Naive thymus-derived CD4-positive, alpha-beta T cell (primary cell): ENCODE data around the gene ALDH3A1. TPM values are rescaled to one million over a fixed set of nuclear protein-coding genes. Genes with fewer than 3 reads are reported as not detected.
A peak's percentile ranks its signal among the peaks of the same experiment; 100 is the strongest.

Experiments
- ATAC-seq: fragments of 150-1000 bp; cut with Tn5 transposase; 2 replicates; pipeline ENCODE4 v1.10.0; 2021; ENCODE audit warnings: mild to moderate bottlenecking, moderate library complexity
- CTCF ChIA-PET: fragments of 350-600 bp; sonication (Branson Sonifier 250); formaldehyde crosslinking; loops from one replicate; lab custom pipeline; 2021; ENCODE audit warnings: antibody characterized with exemption; lab: Charles Lee
- POLR2A ChIA-PET: fragments of 350-600 bp; sonication (Branson Sonifier 250); formaldehyde crosslinking; loops from one replicate; lab custom pipeline; 2021; ENCODE audit warnings: antibody characterized with exemption, inconsistent platforms; lab: Charles Lee
- DNase-seq, 9 donors: peaks; one replicate each; pipeline versions ENCODE4 v3.0.0 to v3.0.0-alpha.2; 2020 to 2022; ENCODE audit warnings: mixed read lengths in 1 of 9
- H3K27ac ChIP-seq: one replicate; pipeline ENCODE4 v1.7.0; 2013; ENCODE audit warnings: mild to moderate bottlenecking, low read depth, low read length, moderate library complexity
- H3K27me3 ChIP-seq, 2 donors: one replicate each; pipeline ENCODE4 v1.7.0; 2013; ENCODE audit warnings: low read length in 2 of 2, mild to moderate bottlenecking in 2 of 2, moderate library complexity in 2 of 2; ENCODE audit not compliant: control insufficient read depth in 2 of 2, insufficient read depth in 2 of 2
- H3K36me3 ChIP-seq, 3 experiments: 1 replicate in 2 of 3; 2 replicates in 1 of 3; pipeline ENCODE4 v1.7.0; 2013; ENCODE audit warnings: low read length in 3 of 3, mild to moderate bottlenecking in 3 of 3, moderate library complexity in 1 of 3; ENCODE audit not compliant: insufficient read depth in 3 of 3, control insufficient read depth in 2 of 3
- H3K4me1 ChIP-seq, 2 donors: one replicate each; pipeline ENCODE4 v1.7.0; 2013; ENCODE audit warnings: low read length in 2 of 2, mild to moderate bottlenecking in 2 of 2, moderate library complexity in 1 of 2; ENCODE audit not compliant: control insufficient read depth in 2 of 2, insufficient read depth in 2 of 2
- H3K4me3 ChIP-seq: 2 replicates; pipeline ENCODE4 v1.7.0; 2013; ENCODE audit warnings: mild to moderate bottlenecking, low read length
- H3K9me3 ChIP-seq, 3 experiments: 1 replicate in 2 of 3; 2 replicates in 1 of 3; pipeline ENCODE4 v1.7.0; 2013; ENCODE audit warnings: low read length in 3 of 3; ENCODE audit not compliant: control insufficient read depth in 2 of 3
- H3K27ac Mint-ChIP-seq, 9 donors: one replicate each; pipeline ENCODE4 v1.8.0; 2020 to 2022; ENCODE audit warnings: mixed read lengths in 9 of 9, mild to moderate bottlenecking in 8 of 9, moderate library complexity in 5 of 9, inconsistent platforms in 2 of 9
- H3K27me3 Mint-ChIP-seq, 5 donors: one replicate each; pipeline ENCODE4 v1.8.0; 2021 to 2022; ENCODE audit warnings: mixed read lengths in 5 of 5, mild to moderate bottlenecking in 1 of 5
- H3K36me3 Mint-ChIP-seq, 5 donors: one replicate each; pipeline ENCODE4 v1.8.0; 2020 to 2022; ENCODE audit warnings: mixed read lengths in 5 of 5, mild to moderate bottlenecking in 3 of 5, inconsistent platforms in 1 of 5
- H3K4me1 Mint-ChIP-seq, 7 donors: one replicate each; pipeline ENCODE4 v1.8.0; 2020 to 2022; ENCODE audit warnings: mixed read lengths in 7 of 7, mild to moderate bottlenecking in 3 of 7, inconsistent platforms in 1 of 7
- H3K4me3 Mint-ChIP-seq, 10 donors: one replicate each; pipeline ENCODE4 v1.8.0; 2020 to 2022; ENCODE audit warnings: mild to moderate bottlenecking in 10 of 10, mixed read lengths in 10 of 10, moderate library complexity in 6 of 10, inconsistent platforms in 2 of 10
- H3K9me3 Mint-ChIP-seq, 11 donors: one replicate each; pipeline ENCODE4 v1.8.0; 2020 to 2022; ENCODE audit warnings: mixed read lengths in 11 of 11, mild to moderate bottlenecking in 4 of 11, inconsistent platforms in 1 of 11, moderate library complexity in 1 of 11
- intact Hi-C, 2 donors: fragments of 100-400 bp; cut with micrococcal nuclease; formaldehyde crosslinking; loops; one replicate each; pipeline ENCODE4 v1.15.1; 2023
- polyA plus RNA-seq, 2 donors: library from polyadenylated mRNA; unstranded; fragments of 300-500 nt; fragmentation: Illumina TruSeq; gene quantifications; one replicate each; pipeline ENCODE4 v1.2.3, GENCODE V29; 2021
- total RNA-seq, 6 experiments: library from RNA in 5 of 6; stranded (reverse) in 5 of 6; gene quantifications; 1 replicate in 5 of 6; 2 replicates in 1 of 6; pipeline ENCODE4 v1.2.3 and lab custom pipeline; 2021 to 2026

Gene ALDH3A1
- total and polyA plus RNA-seq, 7 experiments from 2014 or later = 0.61 TPM; not detected in 6

DNA sequence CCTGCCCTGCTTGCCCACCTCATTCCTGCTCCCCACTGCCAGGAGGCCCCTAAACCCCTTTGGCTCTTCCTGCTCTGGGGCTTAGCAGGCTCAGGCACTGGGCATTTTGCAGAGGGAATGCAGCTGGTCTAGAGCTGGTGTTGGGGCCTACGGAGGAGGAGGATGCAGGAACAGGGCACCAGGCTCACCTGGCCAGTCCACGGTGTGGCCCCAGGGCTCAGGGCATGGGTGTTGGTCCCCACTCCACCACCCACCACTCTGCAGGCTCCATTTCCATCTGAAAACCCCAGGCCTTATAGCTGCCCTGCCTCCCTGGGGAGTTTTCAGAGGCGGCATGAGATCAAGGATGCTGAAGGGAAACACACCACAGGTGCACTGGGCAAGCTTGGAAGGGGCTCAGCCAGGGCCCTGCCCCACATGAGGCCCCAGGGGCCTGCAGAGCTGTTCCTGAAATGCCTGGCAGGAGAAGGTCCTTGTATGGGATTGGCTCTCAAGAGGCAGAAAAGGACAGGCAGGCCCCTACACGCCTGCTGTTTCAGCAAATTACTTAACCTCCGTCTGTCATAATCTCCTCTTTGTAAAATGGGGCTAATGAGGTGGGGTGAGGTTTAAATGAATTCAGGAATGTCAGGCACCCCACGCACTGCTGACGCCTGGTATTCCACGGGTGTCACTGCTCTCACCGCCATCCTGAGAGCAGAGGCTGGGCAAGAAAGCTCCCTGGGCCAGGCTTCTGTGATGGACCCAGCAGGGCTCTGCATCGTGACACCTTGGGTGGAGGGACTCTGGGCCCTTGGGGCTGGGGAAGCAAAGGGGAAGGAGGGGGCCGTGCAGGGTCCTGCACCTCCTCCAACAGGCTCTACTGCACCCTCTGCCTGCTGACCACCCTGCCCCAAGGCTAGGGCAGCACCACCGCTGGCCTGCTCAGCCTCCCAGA, 41.0 kb downstream of the ALDH3A1 start:
- intact Hi-C loops = no loop called here
- Mint-ChIP-seq H3K4me1 (no peaks in the 10 kb centered on the region), H3K27ac (peak overlapping the region in 1 of 9 donors; percentile 13), H3K9me3 (no peaks in the 10 kb centered on the region), H3K27me3 (no peaks in the 10 kb centered on the region), H3K4me3 (no peak overlapping the region), H3K36me3 (no peaks in the 10 kb centered on the region)
- Histone ChIP-seq H3K27me3 (no peaks in the 10 kb centered on the region), H3K4me3 (no peak overlapping the region), H3K36me3 (no peaks in the 10 kb centered on the region), H3K4me1 (no peaks in the 10 kb centered on the region), H3K9me3 (no peaks in the 10 kb centered on the region), H3K27ac (no peak overlapping the region)
- DNase-seq = no peak
- POLR2A ChIA-PET = no interaction called here
- ATAC-seq = no peak
- CTCF ChIA-PET = no interaction called here

DNA sequence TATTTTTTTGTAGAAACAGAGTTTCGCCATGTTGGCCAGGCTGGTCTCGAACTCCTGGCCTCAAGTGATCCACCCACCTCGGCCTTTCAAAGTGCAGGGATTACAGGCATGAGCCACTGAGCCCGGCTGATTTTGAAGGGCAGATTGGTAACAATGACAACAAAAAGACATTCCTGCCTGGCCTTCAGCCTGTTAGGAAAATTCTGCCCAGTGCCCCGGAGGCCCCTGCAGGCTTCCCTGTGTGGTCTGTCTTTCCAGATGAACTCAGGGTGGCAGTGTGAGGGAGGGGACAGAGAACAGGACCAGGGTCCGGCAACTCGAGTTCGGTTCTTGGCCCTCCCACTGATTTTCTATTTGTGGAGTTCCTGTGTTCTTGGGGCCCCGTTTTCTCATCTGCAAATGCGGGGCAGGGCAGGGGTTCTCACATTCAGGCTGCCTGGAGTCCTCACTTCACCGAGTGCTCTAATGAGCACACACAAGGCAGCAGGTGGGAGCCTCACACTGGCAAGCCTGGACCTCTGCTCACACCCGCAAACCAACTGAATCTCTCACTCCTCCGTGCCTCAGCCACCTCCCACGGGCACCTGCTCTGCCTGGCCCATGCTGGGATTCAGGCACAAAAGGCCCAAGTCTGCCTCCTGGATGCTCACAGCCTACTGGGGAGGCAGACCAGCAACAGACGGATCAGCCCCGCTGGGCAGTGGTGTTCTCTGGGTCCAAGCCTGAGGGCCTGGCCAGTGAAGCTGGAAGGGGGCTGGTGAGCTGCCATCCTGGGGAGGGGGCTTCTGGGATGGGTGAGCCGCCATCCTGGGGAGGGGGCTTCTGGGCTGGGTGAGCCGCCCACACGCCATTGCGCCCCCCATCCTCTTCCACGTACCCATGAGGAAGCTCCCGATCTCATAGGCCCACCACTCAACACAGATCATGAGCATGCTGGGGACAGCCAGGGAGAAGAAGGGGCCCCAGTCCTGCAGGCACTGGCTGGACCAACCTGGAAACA, 42.0 kb downstream of the ALDH3A1 start:
- CTCF ChIA-PET = interaction anchor here (0.9 kb wide), 1 partner anchor 39 kb away, joined by 3 read pairs; no protein-coding TSS in a partner anchor

DNA sequence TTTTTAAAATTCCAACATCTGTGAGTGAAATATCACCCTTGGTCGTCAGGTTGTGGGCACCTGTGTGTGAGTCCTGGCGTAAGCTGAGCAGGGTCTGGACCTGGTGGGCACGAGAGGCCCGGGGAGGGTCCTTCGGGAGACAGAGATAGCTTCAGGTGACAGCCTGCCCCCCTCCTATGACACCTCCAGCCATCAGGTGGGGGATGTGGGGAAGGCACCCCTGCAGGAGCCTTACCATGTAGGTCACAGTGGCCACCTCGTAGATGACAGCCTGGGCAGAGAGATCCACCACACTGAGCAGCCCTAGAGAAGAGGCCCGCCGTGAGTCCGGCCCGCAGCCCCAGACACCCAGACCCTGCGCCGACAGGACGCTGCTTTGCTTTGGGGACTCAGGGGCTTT, 42.9 kb downstream of the ALDH3A1 start:
- Histone ChIP-seq H3K36me3 (no peaks in the 10 kb centered on the region), H3K4me1 (no peaks in the 10 kb centered on the region), H3K4me3 (no peak overlapping the region), H3K27me3 (no peaks in the 10 kb centered on the region), H3K27ac (no peak overlapping the region), H3K9me3 (no peaks in the 10 kb centered on the region)
- ATAC-seq (no peak), DNase-seq (no peak)
- no peak overlapping the region for H3K4me3 Mint-ChIP-seq
- no peaks in the 10 kb centered on the region for H3K36me3 Mint-ChIP-seq
- ChIA-PET CTCF (interaction anchor here (0.9 kb wide), 1 partner anchor 40 kb away, joined by 3 read pairs; no protein-coding TSS in a partner anchor), POLR2A (no interaction called here)
- intact Hi-C loops = no loop called here
- no peaks in the 10 kb centered on the region for H3K4me1 Mint-ChIP-seq
- H3K27ac Mint-ChIP-seq = no peak overlapping the region
- no peaks in the 10 kb centered on the region for H3K9me3 Mint-ChIP-seq
- no peaks in the 10 kb centered on the region for H3K27me3 Mint-ChIP-seq

More for the DNA sequence above, 42.0 kb downstream of the ALDH3A1 start:
- no peak overlapping the region for H3K4me3 Mint-ChIP-seq
- Histone ChIP-seq H3K4me1 (no peaks in the 10 kb centered on the region), H3K9me3 (no peaks in the 10 kb centered on the region), H3K27ac (no peak overlapping the region), H3K27me3 (no peaks in the 10 kb centered on the region), H3K4me3 (no peak overlapping the region), H3K36me3 (no peaks in the 10 kb centered on the region)
- no peaks in the 10 kb centered on the region for H3K27me3 Mint-ChIP-seq
- intact Hi-C loops = no loop called here
- POLR2A ChIA-PET = no interaction called here
- H3K4me1 Mint-ChIP-seq = no peaks in the 10 kb centered on the region
- H3K9me3 Mint-ChIP-seq = no peaks in the 10 kb centered on the region
- no peak for DNase-seq
- no peak overlapping the region for H3K27ac Mint-ChIP-seq
- H3K36me3 Mint-ChIP-seq = no peaks in the 10 kb centered on the region
- no peak for ATAC-seq

DNA sequence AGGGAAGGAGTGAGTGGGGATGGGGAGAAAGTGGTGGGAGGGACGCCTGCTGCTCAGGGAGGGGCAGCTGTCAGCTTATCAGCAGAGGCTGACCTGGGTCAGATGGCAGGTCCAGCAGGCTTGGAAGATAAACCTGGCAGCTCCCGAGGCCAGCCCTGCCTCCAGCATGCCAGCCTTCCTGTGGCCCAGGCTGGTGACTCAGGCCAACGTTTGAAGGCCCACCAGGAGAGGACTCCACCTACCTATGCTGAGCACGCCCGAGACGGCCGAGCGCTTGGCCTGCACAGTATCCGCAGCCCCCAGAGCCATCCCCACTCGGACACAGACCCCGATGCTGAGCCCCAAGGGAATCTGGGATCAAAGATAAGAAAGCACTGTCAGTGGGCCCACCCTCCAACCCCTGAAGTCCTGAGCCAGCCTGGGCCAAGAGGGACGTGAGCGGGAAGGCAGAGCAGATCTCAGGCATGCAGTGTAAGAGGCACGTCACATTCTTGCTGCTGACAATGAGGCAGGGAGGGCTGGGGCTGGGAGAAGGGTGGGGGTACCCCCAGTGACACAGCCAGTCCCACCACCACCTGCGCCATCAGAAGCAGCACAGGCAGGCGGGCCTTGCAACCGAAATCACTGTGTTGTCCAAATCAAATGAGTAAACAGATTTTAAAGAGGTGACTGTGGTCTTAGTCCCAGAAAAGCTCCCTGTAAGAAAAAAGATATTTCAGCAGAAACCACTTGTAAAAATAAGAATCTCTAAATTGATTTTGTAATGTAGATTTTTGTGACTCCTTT, 44.1 kb downstream of the ALDH3A1 start:
- H3K4me1 Mint-ChIP-seq = no peaks in the 10 kb centered on the region
- no peak overlapping the region for H3K4me3 Mint-ChIP-seq

DNA sequence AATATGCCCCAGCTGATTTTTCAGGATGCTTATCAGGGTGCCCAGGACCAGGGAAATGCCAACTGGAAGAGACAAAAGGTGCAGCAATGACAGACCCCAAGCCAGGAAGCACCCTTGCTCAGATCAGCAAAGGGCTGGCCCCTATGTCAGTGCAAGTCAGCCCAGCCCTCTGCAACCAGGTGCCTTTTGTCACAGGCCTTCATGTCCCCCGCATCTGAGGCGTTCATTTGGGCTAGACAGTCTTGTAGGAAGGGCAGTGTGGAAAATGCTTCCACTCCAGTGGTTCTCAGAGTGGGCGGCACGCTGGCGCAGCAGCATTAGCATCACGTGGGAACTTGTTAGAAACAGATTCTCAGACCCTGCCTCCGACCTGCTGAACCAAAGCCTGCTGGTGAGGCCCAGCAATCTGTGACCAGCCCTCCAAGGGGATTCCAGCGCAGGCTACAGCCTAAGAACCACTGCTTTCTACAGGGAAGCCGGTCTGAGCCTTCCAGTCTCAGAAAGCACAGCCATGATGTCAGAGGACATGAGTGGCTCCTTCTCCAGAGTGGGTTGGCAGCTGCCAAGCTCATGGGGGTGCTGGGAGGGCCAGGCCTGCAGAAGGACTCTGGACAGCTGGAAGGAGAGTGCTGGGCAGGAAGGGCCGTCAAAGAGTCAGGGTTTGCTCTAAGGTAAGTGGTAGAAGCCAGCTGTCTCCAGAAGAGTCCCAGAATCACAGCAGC, 44.8 kb downstream of the ALDH3A1 start:
- no peak for DNase-seq
- Mint-ChIP-seq H3K4me3 (no peak overlapping the region), H3K36me3 (no peaks in the 10 kb centered on the region), H3K27me3 (no peaks in the 10 kb centered on the region), H3K4me1 (no peaks in the 10 kb centered on the region), H3K9me3 (no peaks in the 10 kb centered on the region), H3K27ac (peak overlapping the region in 3 of 9 donors; percentile 21 to 46 (median 32))
- CTCF ChIA-PET = no interaction called here
- intact Hi-C loops = no loop called here
- Histone ChIP-seq H3K27ac (no peak overlapping the region), H3K36me3 (no peaks in the 10 kb centered on the region), H3K4me1 (no peaks in the 10 kb centered on the region), H3K27me3 (no peaks in the 10 kb centered on the region), H3K9me3 (no peaks in the 10 kb centered on the region), H3K4me3 (no peak overlapping the region)
- POLR2A ChIA-PET = no interaction called here
- no peak for ATAC-seq

More for the DNA sequence above, 44.1 kb downstream of the ALDH3A1 start:
- ChIA-PET POLR2A (no interaction called here), CTCF (no interaction called here)
- no peak overlapping the region for H3K27ac Mint-ChIP-seq
- ATAC-seq (no peak), DNase-seq (no peak)
- intact Hi-C loops = no loop called here
- H3K9me3 Mint-ChIP-seq = no peaks in the 10 kb centered on the region
- no peak overlapping the region for H3K27ac ChIP-seq
- H3K36me3 ChIP-seq = no peaks in the 10 kb centered on the region
- H3K4me1 ChIP-seq = no peaks in the 10 kb centered on the region
- H3K36me3 Mint-ChIP-seq = no peaks in the 10 kb centered on the region
- H3K9me3 ChIP-seq = no peaks in the 10 kb centered on the region
- H3K27me3 ChIP-seq = no peaks in the 10 kb centered on the region
- no peak overlapping the region for H3K4me3 ChIP-seq
- H3K27me3 Mint-ChIP-seq = no peaks in the 10 kb centered on the region
